ENCODE data around the gene YWHAQ. TPM values are rescaled to one million over a fixed set of nuclear protein-coding genes. Genes with fewer than 3 reads are reported as not detected.

YWHAQ gene
- total RNA-seq (2014; rRNA removed; shearing (Covaris generic)): 208 and 221 TPM in 2 replicates

DNA sequence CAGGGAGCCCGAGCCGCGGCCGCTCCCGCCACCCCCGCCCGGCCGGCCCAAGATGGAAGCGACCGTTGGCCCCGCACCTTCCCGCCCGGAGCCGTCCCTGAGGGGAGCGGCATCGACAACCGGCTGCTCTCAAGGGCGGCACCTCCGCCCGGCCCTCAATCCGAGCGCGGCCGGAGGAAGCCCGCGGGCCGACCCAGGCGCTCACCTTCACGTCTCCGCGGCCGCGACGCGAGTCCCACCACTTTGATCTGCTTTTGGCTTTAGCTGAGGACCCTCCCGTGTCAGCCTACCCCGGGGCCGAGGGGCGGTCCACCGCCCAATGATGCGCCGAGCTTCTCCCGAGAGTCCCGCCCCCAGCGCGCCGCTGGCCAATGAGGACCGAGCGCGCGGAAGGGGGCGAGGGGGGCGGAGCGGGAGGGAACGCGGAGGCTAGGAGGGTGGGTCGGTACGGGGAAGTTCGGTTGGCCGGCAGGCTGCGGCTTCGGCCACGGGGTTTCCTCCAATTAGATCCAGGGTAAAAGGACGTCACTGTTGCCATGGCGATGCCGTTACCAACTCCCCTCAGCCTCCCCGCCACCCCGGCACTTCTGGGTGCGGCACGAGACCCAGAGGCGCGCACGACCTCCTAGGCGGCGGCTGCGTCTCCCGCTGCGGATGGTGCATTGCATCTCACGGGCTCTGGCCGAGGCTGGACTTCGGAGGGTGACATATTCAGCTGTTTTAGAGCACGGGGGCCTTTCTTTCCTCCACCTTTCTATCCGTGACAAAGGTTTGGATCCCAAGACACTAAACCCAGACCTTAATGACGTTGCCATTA is at the start of gene YWHAQ:
Gene YWHAQ (minus strand): TSS at position 262 of the 817 bp plus-strand sequence. CDS start 545 bp downstream, outside the sequence.

DNA sequence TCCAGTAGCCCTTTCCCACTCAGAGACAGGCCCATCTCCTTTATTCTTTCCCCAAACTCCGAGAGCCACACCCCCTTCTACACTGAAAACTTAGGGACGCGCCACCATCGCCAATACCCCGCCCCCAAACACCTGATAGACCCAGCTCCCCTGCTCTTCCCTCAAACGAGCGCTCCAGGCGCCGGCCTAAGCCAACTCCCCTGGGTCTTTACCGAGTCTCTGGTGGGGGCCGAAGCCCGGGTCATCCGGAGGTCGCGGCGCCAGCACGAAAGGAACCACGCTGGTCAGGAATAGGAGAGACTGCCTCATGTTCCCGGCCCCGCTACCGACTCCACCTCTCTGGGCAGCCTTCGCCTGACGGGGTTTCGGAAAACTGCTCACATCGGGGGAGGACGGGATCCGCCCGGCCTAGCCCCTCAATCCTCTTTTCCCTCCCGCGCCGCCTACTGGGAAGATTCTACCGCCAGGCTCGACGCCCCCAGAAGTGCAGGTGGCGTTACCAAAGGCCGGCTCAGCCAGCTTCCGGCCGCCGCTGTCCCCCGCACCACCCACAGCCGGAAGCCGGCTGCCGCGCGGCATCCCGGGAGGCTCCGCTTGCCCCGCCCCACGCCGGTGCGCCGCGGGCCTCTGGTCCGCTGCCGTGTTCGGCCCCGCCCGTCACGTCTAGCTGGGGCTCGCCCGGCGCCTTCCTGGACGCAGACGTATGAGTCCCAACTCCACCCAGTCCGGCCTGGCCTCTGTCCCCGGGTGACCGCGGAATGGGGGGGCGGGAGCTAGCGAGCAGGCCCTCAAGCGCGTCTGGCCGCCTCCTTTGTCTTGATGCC is 75.3 kb downstream of the YWHAQ start, which contains the start of gene ADAM17:
Gene ADAM17 (minus strand): TSS at position 534 of the 824 bp plus-strand sequence. CDS start 225 bp downstream, at position 309.

Small RNA genes within 50 kb of the gene (small RNA-seq; reads per million reads assigned to genes)
- gene RF00019: not detected

Other genes with a start within 250 kb of the YWHAQ start
- gene ITGB1BP1, start 207.5 kb downstream of the YWHAQ start, total RNA-seq (2014; rRNA removed; shearing (Covaris generic)): 39.6 and 49.5 TPM in 2 replicates
- gene CPSF3, start 207.3 kb downstream of the YWHAQ start, total RNA-seq (2014; rRNA removed; shearing (Covaris generic)): 75.1 and 76.5 TPM in 2 replicates
- 31.3 and 33.2 TPM in 2 replicates for gene IAH1, start 156.4 kb downstream of the YWHAQ start, total RNA-seq (2014; rRNA removed; shearing (Covaris generic))
- 30.3 and 41.8 TPM in 2 replicates for gene ADAM17, start 75.2 kb downstream of the YWHAQ start, total RNA-seq (2014; rRNA removed; shearing (Covaris generic))
- gene TAF1B, start 212.5 kb upstream of the YWHAQ start, total RNA-seq (2014; rRNA removed; shearing (Covaris generic)): 13.1 and 14.9 TPM in 2 replicates